Kidney (tissue), 14 donors: ENCODE results near the gene SOX6. TPM values are rescaled to one million over a fixed set of nuclear protein-coding genes. Genes with fewer than 3 reads are reported as not detected.

Source experiments
- DNase-seq, 5 donors: peaks; one replicate each; pipeline ENCODE4 v3.0.0-alpha.2; 2013 to 2020
- FAIRE-seq: peaks from 2 replicates; lab custom pipeline; 2012; peaks lifted over from hg19 to GRCh38; lab: Jason Lieb, UNC
- H3K27ac ChIP-seq, 2 donors: one replicate each; pipeline ENCODE4 v1.7.0; 2013; ENCODE audit warnings: low read depth in 2 of 2, low read length in 2 of 2, inconsistent platforms in 1 of 2
- H3K27me3 ChIP-seq: one replicate; pipeline ENCODE4 v1.7.1; 2013; ENCODE audit warnings: low read length, inconsistent platforms; ENCODE audit not compliant: control insufficient read depth, insufficient read depth
- H3K36me3 ChIP-seq, 3 donors: one replicate each; pipeline versions ENCODE4 v1.7.0 to v1.7.1; 2013; ENCODE audit warnings: low read length in 3 of 3, control low read depth in 1 of 3, inconsistent platforms in 1 of 3; ENCODE audit not compliant: insufficient read depth in 3 of 3, control insufficient read depth in 2 of 3
- H3K4me1 ChIP-seq, 3 donors: one replicate each; pipeline versions ENCODE4 v1.7.0 to v1.7.1; 2013; ENCODE audit warnings: low read length in 3 of 3, inconsistent platforms in 1 of 3, low read depth in 1 of 3; ENCODE audit not compliant: control insufficient read depth in 2 of 3, insufficient read depth in 2 of 3
- H3K4me3 ChIP-seq, 3 donors: one replicate each; pipeline versions ENCODE4 v1.7.0 to v1.8.1; 2013; ENCODE audit warnings: low read length in 3 of 3, control low read depth in 1 of 3, inconsistent platforms in 1 of 3
- H3K9ac ChIP-seq, 3 donors: one replicate each; pipeline versions ENCODE4 v1.7.0 to v1.7.1; 2013; ENCODE audit warnings: low read length in 3 of 3, control low read depth in 1 of 3, inconsistent platforms in 1 of 3
- H3K9me3 ChIP-seq, 3 donors: one replicate each; pipeline versions ENCODE4 v1.7.0 to v1.7.1; 2013; ENCODE audit warnings: low read length in 3 of 3, control low read depth in 1 of 3, inconsistent platforms in 1 of 3; ENCODE audit not compliant: control insufficient read depth in 2 of 3, insufficient read depth in 1 of 3
- intact Hi-C: fragments of 100-400 bp; cut with DNase I; formaldehyde crosslinking; loops from one replicate; pipeline ENCODE4 v1.11.1; 2022
- polyA plus RNA-seq: library from polyadenylated mRNA; stranded (reverse); fragments of 350-450 nt; fragmentation: Illumina TruSeq; extraction: RNeasy Lipid Tissue Mini Kit (QIAGEN cat#74804); gene quantifications from one replicate; pipeline ENCODE4 v1.2.3, GENCODE V29; 2014; ENCODE audit warnings: low read depth, low replicate concordance; ENCODE audit not compliant: insufficient read depth
- total RNA-seq: library from RNA; stranded (reverse); fragmentation: NEBNext Ultra II Directional; extraction: Animal tissue kit (Norgen Biotek cat#: 25700); gene quantifications from one replicate; pipeline ENCODE4 v1.2.1, GENCODE V29; 2021
- TF ChIP-seq, protein P1 (sequence below): IDR thresholded peaks from 3 replicates; pipeline ENCODE4 v1.5.1; 2012; ENCODE audit warnings: mild to moderate bottlenecking, moderate library complexity, borderline replicate concordance; ENCODE audit not compliant: insufficient read depth; ENCODE audit errors: extremely low read depth
- donor health status: control.
- donor health status: control.
- donor health status: control.
- donor health status: control.
- donor health status: control.
- donor health status: DM: yes; HTN: yes; CAD: no.
- donor health status: Normal renal cell carcinoma (clear cell type).

SOX6 gene
- total and polyA plus RNA-seq, 2 donors from 2014 or later = 5.0 to 47.3 TPM

GRCh38 chr11:16364254-16364653 lies 7.9 kb upstream of the SOX6 start:
- H3K27me3 ChIP-seq = no peaks in the 10 kb centered on the region
- no peaks in the 10 kb centered on the region for H3K36me3 ChIP-seq
- no peak overlapping the region for H3K9ac ChIP-seq
- no peaks in the 10 kb centered on the region for H3K9me3 ChIP-seq
- FAIRE-seq (no peak), DNase-seq (no peak)
- TF ChIP-seq, protein P1, sequence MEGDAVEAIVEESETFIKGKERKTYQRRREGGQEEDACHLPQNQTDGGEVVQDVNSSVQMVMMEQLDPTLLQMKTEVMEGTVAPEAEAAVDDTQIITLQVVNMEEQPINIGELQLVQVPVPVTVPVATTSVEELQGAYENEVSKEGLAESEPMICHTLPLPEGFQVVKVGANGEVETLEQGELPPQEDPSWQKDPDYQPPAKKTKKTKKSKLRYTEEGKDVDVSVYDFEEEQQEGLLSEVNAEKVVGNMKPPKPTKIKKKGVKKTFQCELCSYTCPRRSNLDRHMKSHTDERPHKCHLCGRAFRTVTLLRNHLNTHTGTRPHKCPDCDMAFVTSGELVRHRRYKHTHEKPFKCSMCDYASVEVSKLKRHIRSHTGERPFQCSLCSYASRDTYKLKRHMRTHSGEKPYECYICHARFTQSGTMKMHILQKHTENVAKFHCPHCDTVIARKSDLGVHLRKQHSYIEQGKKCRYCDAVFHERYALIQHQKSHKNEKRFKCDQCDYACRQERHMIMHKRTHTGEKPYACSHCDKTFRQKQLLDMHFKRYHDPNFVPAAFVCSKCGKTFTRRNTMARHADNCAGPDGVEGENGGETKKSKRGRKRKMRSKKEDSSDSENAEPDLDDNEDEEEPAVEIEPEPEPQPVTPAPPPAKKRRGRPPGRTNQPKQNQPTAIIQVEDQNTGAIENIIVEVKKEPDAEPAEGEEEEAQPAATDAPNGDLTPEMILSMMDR = no peak
- intact Hi-C loops = no loop called here
- no peak overlapping the region for H3K27ac ChIP-seq
- H3K4me1 ChIP-seq = no peaks in the 10 kb centered on the region
- no peak overlapping the region for H3K4me3 ChIP-seq

GRCh38 chr11:16363706-16364105 lies 7.4 kb upstream of the SOX6 start:
- no peaks in the 10 kb centered on the region for H3K9me3 ChIP-seq
- DNase-seq = no peak
- no peaks in the 10 kb centered on the region for H3K36me3 ChIP-seq
- no peak overlapping the region for H3K4me3 ChIP-seq
- H3K27ac ChIP-seq = no peak overlapping the region
- H3K4me1 ChIP-seq = no peaks in the 10 kb centered on the region
- H3K27me3 ChIP-seq = no peaks in the 10 kb centered on the region
- no peak overlapping the region for H3K9ac ChIP-seq
- FAIRE-seq = no peak
- intact Hi-C loops = no loop called here
- TF ChIP-seq, protein P1 = no peak

DNA sequence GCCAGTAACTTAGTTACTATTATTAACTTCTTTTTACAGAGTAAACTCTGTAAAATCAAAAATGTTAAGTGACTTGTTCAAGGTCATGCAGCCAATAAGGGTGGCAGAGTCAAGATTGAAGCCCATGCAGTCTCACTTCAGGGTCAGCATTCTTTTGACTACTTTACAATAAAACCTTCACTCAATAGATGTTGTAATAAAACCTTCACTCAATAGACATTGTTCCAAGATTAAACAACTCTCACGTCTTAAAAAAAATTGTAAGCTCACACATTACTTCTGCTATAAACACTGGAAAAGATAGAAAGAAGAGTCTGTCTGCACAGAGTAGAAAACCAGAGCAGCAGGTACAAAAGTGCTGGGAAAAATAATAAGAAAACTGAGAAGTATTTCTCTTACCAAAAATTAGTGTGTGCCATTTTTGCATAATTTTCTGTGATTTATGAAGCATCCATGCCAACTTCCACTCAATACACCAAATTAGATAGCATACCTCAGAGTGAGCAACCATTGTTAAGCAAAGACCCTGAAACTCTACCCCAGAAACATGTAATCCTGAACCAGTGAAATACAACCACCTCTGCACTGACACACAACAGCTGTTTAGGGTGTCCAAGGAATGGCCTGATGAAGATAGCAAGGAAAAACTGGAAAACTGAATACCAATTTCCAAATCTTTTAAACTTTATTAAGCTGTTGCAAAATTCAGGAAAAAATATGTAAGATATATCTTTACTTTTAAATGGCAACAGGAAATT lies 4.9 kb upstream of the SOX6 start:
- DNase-seq (peak in 3 of 5 donors; percentile 19 to 65 (median 61)), FAIRE-seq (no peak)
- H3K27ac ChIP-seq = no peak overlapping the region
- H3K9ac ChIP-seq = no peak overlapping the region
- no peaks in the 10 kb centered on the region for H3K4me1 ChIP-seq
- H3K36me3 ChIP-seq = no peaks in the 10 kb centered on the region
- intact Hi-C loops = no loop called here
- no peak overlapping the region for H3K4me3 ChIP-seq
- no peaks in the 10 kb centered on the region for H3K27me3 ChIP-seq
- TF ChIP-seq, protein P1 = no peak
- no peaks in the 10 kb centered on the region for H3K9me3 ChIP-seq
